Stimulated activated naive CD4-positive, alpha-beta T cell (primary cell): ENCODE measurements around the gene IQUB.
"Not testable (repeated sequence)": the region's sequence is repeated elsewhere in the genome, so short reads cannot be mapped to it uniquely, and the experiment has no call there.

Source experiments
- DNase-seq, 6 experiments: peaks; one replicate each; lab custom pipeline; 2025; lab: John Stamatoyannopoulos, UW

The IQUB gene

GRCh38 chr7:123415625-123416024 is 118.8 kb downstream of the IQUB start:
- DNase-seq = no peak

- DNase-seq = no peak
Observed at GRCh38 chr7:123410273-123410904, 124.0 kb downstream of the IQUB start.

GRCh38 chr7:123407951-123408350 is 126.4 kb downstream of the IQUB start:
- not testable (repeated sequence) for DNase-seq
